HG03565 (cell line): Measurements from ENCODE around the gene LCLAT1.
"Not testable (repeated sequence)": the region's sequence is repeated elsewhere in the genome, so short reads cannot be mapped to it uniquely, and the experiment has no call there.

ENCODE experiments used
- ATAC-seq: cut with Tn5 transposase; IDR thresholded peaks from one replicate; pipeline ENCODE4 v1.9.1; 2021; ENCODE audit warnings: mild to moderate bottlenecking, moderate library complexity; ENCODE audit not compliant: unreplicated experiment

LCLAT1 gene

DNA sequence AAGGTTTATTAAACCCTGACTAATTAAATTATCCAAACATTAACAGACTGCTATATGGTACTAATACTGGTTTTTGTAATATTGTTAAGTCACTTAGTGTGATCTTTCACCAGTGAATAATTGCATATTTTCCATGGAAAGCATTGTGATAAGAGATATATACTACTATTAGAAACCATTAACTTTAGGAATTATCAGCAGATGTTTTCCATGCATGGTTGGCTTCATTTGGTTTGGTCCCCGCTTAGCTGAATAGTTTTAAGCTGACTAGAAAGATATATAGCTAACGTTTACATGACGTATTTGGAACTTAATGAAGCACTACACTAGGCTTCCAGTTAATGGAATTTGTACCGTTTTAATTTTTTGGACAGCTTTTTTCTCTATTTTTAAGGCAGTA is 37.9 kb downstream of the LCLAT1 start:
- ATAC-seq: no peak

DNA sequence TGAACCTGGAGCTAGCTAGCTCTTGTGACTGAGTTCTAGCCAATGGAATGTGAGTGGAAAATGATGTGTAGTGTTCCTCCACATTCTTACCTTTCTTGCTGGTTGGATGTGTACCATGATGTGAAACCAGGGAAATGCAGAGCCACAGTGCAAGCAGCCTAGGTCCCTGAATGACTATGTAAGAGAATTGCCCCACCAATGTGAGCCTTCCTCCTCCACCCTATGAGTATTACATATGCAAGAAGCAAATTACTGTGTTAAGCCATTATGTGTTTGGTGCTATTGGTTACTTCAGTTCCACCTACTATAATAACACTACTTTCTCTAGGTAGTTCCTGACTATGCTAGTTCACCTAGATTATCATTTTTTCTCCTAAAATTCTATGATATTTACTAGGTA is 39.6 kb downstream of the LCLAT1 start:
- no peak for ATAC-seq

DNA sequence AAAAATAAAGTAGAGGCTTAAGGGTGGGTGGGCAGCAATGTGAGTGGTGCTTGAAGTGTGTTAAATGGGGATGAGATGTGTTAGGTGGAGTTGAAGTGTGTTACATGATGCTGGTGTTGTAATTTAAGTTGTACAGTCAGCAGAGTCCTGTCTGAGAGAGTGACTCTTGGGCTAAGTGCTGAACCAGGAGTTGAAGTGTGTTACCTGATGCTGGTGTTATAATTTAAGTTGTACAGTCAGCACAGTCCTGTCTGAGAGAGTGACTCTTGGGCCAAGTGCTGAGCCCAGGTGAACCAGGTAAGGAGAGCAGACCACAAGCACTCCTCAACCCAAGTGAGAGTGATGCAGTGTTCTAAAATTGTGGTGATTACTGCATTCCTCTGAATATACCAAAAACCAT is 40.6 kb downstream of the LCLAT1 start:
- no peak for ATAC-seq

DNA sequence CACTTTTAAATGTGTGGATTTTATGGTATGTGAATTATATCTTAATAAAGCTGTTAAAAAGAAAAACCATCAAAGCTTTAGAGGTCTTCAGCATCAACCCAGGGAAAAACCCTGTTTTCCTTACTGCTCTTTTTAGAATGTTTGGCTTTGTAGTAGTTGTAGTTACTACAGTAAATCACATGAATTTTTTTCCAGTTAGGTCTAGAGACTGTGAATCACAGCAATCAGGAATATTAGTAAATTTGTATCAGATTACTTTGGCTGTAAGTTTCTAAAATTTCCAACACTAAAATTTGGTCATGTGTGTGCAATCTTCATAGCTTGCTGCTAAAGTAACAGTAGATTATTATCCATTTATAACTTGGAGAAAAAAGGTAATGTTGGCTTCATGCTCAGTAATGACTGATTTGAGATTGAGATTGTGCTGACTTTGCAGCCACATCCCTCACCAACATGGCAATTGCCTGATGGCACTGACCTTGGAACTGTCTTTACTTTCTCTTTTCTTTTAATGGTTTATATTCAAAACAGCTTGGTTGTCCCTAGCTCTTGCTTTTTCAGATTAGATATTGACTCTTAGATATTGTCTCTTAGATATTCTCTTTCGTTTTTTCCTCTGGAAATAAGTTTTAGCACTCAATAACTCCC is 41.1 kb downstream of the LCLAT1 start:
- ATAC-seq: no peak

DNA sequence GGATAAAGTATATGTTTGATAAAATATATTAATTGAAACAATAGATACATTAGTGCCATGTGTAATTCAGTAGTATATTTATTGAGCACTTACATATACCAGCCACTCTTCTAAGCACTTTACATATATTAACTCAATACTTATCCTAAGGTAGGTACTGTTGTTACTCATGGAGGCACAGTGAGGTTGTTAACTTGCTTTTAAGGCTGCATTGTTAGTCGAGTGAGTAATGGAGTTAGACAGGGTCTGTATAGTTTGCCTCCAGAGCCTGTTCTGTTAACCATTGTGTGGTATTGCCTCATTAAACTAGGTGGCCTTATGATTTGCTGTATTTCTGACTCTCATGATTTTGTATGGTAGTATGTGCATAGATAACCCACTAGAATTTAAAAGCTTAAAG is 44.2 kb downstream of the LCLAT1 start:
- ATAC-seq: no peak

DNA sequence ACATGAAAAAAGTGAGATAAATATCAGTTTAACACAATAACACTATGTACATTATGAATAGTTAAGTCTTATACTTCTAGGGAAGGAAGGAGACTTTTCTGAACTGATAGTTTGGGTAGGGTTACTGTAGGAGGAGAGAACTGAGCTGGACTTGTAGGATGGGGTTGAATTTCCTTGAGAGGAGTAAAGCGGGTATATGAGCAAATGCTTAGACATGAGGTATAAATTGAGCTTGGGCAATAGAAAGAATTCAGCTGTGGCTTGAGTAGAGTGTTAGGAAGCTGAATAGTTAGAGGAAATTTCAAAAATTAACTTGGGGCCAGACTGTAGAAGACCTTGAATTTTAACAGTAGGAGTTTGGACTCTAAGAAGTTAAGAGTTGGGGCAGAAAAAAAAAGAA is 45.1 kb downstream of the LCLAT1 start:
- no peak for ATAC-seq

DNA sequence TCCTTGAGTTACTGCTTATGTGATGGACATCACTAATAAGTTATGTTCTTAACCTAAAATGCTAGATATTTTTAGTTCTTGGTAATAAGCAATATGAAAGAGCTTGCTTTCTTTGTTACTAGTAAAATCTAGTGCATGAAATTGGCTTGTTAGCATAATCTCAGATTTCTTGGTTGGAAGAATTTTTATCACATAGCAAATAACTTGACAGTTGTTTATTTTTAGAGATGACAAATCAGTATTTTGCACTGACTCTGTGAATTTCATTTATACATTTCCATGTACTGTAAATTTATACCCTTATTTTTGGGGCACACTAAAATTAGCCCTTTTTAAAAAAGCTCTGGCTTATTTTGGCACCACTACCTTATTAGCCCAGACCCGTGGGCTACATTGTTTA is 45.6 kb downstream of the LCLAT1 start:
- ATAC-seq: no peak

DNA sequence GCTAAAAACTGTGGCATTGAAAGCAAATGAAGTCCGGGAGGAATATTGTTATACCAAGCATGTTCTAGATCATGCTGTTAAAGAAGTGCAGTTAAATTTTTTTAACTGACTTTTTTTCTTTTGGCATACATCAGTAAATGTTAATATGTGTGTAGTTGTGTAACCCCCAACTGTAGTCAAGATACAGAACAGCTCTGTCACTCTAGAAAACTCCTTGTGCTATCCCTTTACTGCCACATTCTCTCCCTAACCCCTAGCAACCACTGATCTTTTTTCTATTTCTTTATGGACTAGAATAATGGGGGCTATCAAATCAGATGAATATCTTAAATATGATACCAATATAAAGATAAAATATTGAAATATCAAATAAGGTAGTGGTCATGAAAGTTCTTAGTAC is 46.4 kb downstream of the LCLAT1 start:
- ATAC-seq: no peak

DNA sequence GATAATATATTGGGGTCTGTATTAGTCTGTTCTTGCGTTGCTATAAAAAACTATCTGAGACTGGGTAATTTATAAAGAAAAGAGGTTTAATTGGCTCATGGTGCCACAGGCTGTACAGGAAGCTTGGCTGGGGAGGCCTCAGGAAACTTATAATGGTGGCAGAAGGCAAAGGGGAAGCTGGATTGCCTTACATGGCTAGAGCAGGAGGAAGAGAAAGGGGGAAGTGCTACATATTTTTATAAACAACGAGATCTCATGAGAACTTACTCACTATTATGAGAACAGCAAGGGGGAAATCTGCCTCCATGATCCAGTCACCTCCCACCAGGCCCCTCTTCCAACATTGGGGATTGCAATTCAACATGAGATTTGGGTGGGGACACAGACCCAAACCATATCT is 48.9 kb downstream of the LCLAT1 start:
- not testable (repeated sequence) for ATAC-seq

DNA sequence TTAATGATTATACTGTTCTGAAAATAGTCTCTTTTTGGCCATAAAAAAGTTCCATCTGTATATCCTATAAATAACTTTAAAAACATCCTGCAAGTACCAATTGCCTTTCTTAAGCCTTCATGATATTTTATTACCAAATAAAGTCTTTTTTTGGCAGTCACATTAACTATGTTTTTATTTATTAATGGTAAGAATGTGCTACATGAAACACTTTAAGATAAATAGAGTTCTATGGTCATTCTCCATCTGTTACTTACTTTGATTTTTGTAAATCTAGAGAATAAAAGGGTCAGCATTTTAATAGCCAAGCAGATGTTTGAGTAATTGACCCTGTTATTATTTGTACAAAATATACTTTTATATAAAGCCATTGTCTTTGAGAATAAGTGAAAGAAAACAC is 52.6 kb downstream of the LCLAT1 start:
- no peak for ATAC-seq

DNA sequence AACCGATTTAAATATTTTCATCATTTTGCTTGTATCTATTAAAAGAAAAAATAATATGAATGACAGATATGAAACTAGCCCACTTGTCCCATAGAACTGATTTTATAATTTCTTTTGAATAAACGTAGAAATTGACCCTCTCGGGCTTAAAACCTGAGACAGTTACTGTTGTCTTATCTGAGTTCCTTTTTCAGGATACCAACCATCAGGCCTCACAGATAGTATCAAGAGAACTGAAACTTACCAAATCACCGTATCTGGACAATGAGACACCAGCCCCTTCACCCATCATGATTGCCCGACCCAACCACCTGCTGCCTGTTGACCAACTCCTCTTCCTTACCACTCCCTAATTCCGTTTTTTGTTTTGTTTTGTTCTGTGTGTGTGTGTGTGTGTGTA is 53.7 kb downstream of the LCLAT1 start:
- ATAC-seq: no peak

DNA sequence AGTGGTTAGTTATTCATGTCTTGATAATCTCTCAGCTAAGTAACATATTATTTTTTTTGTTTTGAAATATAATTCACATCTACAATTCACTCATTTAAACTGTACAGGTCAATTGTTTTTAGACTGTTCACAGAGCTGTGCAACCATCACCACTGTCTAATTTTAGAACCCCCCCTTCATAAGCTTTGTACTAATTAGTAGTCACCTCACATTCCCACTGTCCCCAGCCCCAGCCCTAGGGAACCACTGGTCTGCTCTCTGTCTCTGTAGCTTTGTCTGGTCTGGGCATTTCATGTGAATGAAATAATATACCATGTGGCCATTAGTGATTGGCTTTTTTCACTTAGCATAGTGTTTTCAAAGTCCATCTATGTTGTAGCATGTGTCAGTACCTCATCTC is 55.3 kb downstream of the LCLAT1 start:
- no peak for ATAC-seq

DNA sequence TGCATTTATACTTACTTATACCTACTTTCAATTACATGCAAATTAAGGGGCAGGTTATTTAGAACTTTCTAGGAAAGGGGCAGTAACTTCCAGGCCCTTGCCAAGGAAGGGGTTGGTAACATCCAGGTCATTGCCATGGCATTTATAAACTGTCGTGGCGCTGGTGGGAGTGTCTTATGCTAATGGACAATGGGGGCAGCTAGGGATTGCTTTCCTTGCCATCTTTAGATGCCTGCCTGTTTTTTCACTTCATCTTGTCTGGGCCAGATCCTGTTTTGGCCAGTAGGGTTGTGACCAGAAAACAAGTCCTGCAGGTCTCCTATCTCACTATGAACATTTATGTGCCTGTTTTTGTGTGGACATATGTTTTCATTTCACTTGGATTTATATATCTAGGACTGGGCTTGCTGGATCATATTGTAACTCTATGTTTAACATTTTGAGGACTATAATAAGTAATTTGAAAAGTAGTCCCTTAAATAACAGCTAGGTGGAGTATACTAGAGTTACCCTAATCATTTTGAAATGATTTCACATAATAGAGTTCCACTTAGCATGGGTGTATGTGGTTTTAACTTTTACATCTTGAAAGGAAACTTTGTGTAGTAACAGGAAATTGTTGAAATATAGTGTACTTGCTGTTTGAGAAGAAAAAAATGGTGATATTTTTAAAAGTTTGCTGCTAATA is 56.1 kb downstream of the LCLAT1 start:
- no peak for ATAC-seq

DNA sequence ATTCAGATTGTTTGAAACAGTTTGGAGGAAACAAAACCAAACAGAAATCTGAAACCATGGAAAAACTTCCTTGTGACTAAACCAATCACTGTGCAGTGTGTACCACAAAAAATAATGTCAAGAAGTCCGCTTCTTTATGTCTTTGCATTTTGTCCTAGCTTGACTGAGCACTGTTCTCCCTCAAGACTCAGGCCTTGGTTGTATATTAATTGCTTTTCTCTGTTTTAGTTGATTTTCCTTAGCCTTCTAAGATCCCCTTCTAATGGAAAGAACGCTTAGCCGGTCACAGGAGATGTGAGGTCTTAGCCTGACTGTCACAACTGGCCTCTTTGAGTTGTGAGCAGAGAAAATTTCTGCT is 56.6 kb downstream of the LCLAT1 start:
- ATAC-seq: no peak

DNA sequence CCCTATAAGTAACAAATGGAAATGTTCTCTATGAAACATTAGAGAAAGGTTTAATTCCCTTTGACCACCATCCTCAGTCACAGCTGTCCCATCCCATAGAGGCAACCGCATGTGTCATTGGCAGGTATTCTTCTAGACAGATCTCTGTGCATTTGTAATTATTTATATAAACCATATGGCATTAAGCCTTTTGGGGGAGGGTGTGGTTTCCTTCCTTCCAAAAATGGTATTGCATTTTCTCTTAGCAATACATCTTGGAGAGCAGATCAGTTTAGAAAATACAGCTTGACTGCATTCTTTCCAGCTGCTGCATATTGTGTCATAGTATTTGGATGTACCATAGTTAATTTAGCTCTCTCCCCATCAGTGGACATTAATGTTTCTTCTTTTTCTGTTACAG is 57.7 kb downstream of the LCLAT1 start:
- ATAC-seq: no peak

DNA sequence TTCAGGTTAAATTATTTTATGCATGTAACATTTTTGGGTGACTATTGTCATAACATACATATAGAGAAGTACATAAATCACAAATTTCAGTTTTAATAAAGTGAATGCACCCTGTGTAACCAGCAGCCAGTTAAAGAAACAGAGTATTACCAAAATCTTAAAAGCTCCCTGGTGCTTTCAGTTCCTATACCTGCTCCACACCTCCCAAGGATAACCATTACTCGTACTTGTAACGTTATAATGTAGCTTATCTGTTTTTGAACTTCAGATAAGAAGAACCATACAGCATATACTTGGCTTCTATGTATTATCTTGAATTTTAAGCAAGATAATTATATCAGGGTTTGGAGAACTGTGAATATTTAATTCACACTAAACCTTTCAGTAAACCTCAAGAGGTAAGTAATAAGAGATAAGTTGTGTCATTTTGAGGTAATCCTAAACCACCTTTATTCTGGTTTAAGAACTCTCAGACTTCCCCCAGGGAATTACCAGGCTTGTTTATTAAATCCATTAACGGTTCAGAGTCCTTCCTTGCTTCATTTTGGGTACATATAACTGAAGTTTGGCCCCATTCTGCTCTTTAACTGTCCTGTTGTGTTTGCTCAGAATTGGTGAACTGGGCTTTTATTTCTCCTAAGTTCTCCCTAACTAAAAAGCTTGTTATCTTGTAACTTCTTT is 58.6 kb downstream of the LCLAT1 start:
- ATAC-seq: no peak

DNA sequence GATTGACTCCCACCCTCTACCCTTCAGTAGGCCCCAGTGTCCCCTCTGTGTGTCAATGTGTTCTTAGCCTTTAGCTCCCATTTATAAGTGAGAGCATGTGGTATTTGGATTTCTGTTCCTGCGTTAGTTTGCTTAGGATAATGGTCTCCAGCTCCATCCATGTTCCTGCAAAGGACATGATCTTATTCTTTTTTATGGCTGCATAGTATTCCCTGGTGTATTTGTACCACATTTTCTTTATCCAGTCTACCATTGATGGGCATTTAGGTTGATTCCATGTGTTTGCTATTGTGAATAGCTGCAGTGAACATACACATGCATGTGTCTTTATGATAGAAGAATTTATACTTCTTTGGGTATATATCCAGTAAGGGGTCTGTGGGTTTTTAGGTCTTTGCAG is 60.4 kb downstream of the LCLAT1 start:
- not testable (repeated sequence) for ATAC-seq

DNA sequence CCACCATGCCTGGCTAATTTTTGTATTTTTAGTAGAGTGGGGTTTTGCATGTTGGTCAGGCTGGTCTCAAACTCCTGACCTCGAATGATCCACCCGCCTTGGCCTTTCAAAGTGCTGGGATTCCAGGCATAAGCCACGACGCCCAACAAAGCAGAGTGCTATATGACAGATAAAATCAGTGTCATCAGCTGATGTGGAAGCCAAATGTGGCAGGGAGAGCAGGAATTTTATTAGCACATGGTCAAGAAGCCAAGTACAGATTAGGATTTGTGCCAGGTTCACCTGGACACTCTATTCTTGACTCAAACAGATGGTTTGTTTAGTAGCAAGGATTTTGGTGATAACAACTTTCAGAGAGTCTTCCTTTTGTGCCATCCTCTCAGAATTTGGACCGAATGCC is 62.7 kb downstream of the LCLAT1 start:
- no peak for ATAC-seq

DNA sequence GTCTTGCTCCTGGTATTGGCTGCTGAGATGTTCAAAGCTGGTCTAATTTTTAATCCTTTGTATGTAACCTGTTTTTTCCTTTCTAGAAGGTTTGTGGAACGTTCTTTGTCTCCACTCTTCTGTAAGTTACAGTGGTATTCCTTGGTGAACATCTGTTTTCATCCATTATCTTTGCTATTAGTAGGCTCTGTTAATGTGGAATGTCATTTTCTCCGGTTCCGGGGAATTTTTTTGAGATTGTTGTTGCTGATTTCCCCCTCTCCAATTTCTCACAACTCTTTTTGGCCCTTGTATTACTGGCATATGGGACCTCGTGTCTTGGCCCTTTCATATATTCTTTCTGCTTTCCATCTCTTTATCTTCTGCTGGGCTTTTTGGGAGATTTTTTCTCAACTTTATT is 63.4 kb downstream of the LCLAT1 start:
- ATAC-seq: no peak

DNA sequence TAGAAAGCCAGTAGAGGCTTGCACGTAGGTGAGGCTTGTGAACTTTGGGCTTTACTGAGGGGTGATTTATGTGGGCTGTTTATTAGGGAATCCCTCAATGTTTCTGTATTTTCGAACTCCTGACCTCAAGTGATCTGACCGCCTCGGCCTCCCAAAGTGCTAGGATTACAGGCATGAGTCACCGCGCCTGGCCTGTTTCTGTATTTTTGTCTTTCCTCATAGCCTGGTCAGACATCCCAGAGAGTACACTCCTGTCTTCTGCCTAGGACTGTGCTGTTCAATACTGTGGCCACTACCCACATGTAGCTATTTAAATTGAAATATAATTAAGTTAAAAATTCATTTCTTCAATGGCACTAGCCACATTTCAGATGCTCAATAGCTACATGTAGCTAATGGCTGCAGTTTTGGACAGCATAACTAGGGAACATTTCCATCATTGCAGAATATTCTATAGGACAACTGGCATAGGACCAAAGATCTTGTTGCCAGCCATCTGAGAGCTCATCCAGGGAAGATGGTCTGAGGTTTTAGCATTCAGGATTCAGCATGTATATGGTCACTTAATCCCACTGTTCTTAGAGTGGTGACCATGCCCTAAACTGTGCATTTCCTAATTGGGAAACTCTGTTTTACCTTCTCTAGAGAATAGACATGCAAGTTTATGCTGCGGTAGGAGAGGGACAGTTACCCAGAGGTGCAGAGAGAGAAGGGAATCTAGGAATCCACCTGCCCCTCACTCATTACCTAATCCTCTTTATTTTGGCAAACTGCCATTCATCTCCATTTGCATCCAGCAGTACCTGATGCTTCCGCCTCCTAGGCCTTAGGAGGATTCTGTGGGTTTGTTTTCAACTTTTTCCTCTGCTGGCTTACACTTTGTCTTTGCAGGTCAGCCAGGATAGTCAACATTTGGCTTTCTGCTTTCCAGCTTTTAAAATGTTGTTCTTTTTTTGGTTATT is 64.4 kb downstream of the LCLAT1 start:
- ATAC-seq: no peak

DNA sequence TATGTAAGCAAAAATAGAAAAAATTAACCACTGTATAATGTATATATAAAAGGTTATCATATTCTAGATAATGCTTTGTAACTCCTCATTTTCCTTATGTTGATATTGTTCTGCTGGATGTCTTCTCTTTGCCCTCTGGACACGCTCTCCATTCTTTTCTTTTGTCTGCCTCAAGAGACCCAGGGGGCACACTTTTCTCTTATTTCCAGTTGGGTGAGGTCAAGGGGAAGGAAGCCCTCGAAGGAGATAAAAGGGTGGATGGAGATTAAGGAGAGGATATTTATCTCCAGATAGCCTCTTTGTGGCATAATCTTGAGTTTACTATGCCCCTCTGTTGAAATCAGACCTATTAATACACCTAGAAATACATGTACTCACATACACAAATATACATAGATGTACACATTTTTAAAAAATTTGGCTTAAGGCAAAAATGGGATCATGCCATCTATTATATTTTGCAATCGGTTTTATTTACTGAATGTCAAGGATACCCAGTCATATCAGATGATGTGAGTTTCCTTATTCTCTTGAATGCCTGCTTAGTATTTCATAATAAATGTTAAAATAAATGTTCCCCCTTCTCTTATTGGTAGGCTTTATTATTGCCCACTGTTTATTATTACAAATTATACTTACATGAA is 65.3 kb downstream of the LCLAT1 start:
- no peak for ATAC-seq
